ENCODE data around the gene OR10R2.

OR10R2 gene

DNA sequence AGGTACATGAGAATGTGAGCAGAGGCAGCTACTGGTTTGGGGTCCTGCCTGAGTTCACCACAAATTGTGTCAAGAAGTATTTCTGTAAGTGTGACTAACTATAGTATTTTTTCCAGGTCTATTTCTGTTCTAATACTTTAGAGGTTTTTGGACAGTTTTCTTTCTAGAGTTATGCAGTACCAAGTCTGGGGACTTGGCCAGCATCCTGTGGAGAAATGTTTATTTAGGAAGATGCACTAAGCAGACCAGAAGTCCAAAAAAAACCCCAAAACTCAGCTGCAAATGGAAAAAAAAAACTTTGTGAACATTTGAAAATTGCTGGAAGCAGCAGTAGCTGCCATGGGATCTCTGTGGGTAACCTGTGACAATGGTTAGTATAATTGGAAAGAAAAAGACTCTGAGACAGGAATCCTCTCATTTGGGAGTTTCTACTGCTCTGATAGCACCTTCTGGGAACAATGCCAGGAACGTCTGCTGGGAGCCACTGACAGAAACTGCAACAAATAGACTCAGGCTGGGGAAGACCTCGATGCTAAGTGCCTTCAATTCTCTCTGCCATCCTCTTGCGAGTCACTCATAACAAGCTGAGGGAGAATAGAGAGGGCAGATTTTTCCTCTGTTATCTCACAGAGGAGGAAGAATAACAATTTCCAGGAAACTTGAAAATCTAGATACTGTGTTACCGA lies 37.6 kb downstream of the OR10R2 start:
- no peaks in the 10 kb centered on the region for H3K27me3 ChIP-seq (replicated peaks; ENCODE audit: control insufficient read depth, insufficient read depth, low read length)
- no peaks in the 10 kb centered on the region for H3K36me3 ChIP-seq (ENCODE audit: control insufficient read depth, insufficient read depth, low read length)
- TF ChIP-seq, protein P1, sequence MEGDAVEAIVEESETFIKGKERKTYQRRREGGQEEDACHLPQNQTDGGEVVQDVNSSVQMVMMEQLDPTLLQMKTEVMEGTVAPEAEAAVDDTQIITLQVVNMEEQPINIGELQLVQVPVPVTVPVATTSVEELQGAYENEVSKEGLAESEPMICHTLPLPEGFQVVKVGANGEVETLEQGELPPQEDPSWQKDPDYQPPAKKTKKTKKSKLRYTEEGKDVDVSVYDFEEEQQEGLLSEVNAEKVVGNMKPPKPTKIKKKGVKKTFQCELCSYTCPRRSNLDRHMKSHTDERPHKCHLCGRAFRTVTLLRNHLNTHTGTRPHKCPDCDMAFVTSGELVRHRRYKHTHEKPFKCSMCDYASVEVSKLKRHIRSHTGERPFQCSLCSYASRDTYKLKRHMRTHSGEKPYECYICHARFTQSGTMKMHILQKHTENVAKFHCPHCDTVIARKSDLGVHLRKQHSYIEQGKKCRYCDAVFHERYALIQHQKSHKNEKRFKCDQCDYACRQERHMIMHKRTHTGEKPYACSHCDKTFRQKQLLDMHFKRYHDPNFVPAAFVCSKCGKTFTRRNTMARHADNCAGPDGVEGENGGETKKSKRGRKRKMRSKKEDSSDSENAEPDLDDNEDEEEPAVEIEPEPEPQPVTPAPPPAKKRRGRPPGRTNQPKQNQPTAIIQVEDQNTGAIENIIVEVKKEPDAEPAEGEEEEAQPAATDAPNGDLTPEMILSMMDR (IDR thresholded peaks at IDR 0.05; ENCODE audit: insufficient read depth, low read length, poor library complexity, severe bottlenecking) = no peak
- H3K4me3 ChIP-seq (replicated peaks; ENCODE audit: low read depth, low read length) = no peak overlapping the region
- DNase-seq (ENCODE audit: extremely low read depth, insufficient read length) = no peak

DNA sequence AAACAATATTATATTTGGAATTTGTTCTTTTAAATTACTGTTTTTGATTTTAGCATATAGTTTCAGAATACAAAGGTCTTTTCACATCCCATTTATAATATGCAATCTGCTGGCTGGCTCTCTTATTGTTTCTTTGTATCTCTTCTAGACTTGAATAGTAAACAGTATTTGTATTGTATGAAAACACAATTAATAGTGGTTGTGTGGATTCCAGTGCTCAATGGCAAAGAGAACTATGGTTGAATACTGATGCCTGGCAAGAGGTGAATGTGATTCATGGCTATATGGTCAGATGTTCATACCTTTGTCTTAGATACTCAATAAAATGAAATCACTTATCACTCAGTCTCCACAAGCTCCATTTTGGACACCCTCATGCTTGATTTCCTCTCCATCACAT lies 44.9 kb downstream of the OR10R2 start:
- Histone ChIP-seq H3K4me3 (replicated peaks; ENCODE audit: low read depth, low read length) (no peak overlapping the region), H3K27me3 (replicated peaks; ENCODE audit: control insufficient read depth, insufficient read depth, low read length) (no peaks in the 10 kb centered on the region), H3K36me3 (ENCODE audit: control insufficient read depth, insufficient read depth, low read length) (no peaks in the 10 kb centered on the region)
- no peak for DNase-seq (ENCODE audit: extremely low read depth, insufficient read length)
- TF ChIP-seq, protein P1 (IDR thresholded peaks at IDR 0.05; ENCODE audit: insufficient read depth, low read length, poor library complexity, severe bottlenecking) = no peak

DNA sequence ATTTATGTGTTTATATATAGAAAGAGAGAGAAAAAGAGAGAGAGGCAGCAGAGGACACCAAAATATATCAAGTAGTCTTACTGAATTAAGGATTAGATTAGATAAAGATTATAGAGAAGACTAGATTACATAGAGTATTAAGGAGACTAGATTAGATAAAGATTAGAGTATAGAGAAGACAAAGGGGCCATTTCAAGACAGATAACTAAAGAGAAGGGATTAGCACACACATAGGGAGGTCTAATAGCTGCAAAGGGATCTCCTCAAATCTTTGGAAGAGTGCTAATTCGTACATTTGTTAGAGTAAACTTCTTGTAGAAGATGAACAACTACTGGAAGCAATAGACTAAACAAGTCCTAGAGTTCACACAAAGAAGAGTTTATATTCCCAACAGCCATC lies 48.0 kb downstream of the OR10R2 start:
- TF ChIP-seq, protein P1 (IDR thresholded peaks at IDR 0.05; ENCODE audit: insufficient read depth, low read length, poor library complexity, severe bottlenecking) = no peak
- Histone ChIP-seq H3K4me3 (replicated peaks; ENCODE audit: low read depth, low read length) (no peak overlapping the region), H3K27me3 (replicated peaks; ENCODE audit: control insufficient read depth, insufficient read depth, low read length) (no peaks in the 10 kb centered on the region), H3K36me3 (ENCODE audit: control insufficient read depth, insufficient read depth, low read length) (no peaks in the 10 kb centered on the region)
- no peak for DNase-seq (ENCODE audit: extremely low read depth, insufficient read length)

DNA sequence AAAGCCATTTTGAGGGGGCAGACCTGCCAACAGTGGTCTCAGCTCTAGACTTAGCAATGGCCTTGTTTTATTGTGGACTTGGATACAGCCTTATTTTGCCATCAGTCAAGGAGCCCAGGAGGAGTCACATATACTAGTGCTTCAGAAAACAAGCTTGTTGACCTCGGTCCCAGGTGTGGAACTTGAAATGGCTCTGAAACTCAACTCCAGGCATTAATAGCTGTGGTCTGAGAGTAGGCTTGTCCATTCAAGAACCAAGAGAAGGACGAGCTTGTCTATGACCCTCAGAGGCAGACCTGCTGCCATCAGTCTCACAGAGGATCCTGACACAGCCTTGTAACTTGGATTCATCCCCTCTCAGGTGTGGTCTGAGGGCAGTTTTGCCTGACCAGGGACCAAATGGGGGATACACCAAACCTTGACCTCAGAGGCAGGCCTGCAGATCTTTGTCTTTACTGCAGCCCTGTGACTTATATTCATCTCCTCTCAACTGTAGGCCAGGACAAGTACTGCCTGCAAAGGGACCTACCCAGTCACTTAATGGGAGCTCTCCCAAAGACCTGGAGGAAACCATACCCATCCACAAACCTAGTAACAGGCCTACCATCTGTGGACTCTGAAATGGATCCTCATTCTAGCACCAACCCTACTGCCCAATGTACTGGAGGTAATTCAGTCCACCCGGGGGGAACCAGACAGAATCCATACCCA lies 49.1 kb downstream of the OR10R2 start:
- Histone ChIP-seq H3K27me3 (replicated peaks; ENCODE audit: control insufficient read depth, insufficient read depth, low read length) (no peaks in the 10 kb centered on the region), H3K4me3 (replicated peaks; ENCODE audit: low read depth, low read length) (no peak overlapping the region), H3K36me3 (ENCODE audit: control insufficient read depth, insufficient read depth, low read length) (no peaks in the 10 kb centered on the region)
- TF ChIP-seq, protein P1 (IDR thresholded peaks at IDR 0.05; ENCODE audit: insufficient read depth, low read length, poor library complexity, severe bottlenecking) = no peak
- DNase-seq (ENCODE audit: extremely low read depth, insufficient read length) = no peak

DNA sequence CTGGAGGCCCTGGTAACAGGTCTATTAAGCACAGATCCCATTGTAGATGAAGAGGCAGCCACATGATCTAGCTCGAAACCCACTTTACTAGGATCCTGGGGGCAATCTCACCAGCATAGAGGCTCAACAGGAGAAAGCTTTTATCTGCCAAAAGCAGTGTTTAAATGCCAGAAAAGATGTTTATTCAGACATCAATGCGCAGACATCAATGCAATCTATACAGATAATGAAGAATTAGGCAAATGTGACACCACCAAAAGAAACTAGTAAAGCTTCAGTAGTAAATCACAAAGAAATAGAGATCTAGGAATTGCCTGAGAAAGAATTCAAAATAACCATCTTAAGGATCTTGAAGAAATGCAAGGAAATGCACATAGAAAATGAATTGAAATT lies 49.6 kb downstream of the OR10R2 start:
- TF ChIP-seq, protein P1 (IDR thresholded peaks at IDR 0.05; ENCODE audit: insufficient read depth, low read length, poor library complexity, severe bottlenecking) = no peak
- DNase-seq (ENCODE audit: extremely low read depth, insufficient read length) = no peak
- no peaks in the 10 kb centered on the region for H3K27me3 ChIP-seq (replicated peaks; ENCODE audit: control insufficient read depth, insufficient read depth, low read length)
- no peak overlapping the region for H3K4me3 ChIP-seq (replicated peaks; ENCODE audit: low read depth, low read length)
- no peaks in the 10 kb centered on the region for H3K36me3 ChIP-seq (ENCODE audit: control insufficient read depth, insufficient read depth, low read length)
